ENCODE data around the gene BCL6. TPM values are rescaled to one million over a fixed set of nuclear protein-coding genes. Genes with fewer than 3 reads are reported as not detected.
A peak's percentile ranks its signal among the peaks of the same experiment; 100 is the strongest.

The BCL6 gene
- total RNA-seq, 1 donor from 2014 or later, result 106 TPM

- no peak for TF ChIP-seq CTCF (IDR thresholded peaks at IDR 0.05)
- Histone ChIP-seq H3K27me3 (no peaks in the 10 kb centered on the region), H3K27ac (no peak overlapping the region), H3K4me3 (no peak overlapping the region), H3K36me3 (peaks cover 99% of the 10 kb centered on the region), H3K9me3 (no peaks in the 10 kb centered on the region), H3K4me1 (no peaks in the 10 kb centered on the region)
- ATAC-seq (peak; percentile 15), DNase-seq (no peak)
- intact Hi-C loops (cut with DNase I), result no loop called here
Measured at GRCh38 chr3:187725224-187725623, 20.0 kb downstream of the BCL6 start.

- intact Hi-C loops (cut with DNase I), result no loop called here
- Histone ChIP-seq H3K27ac (no peak overlapping the region), H3K4me3 (no peak overlapping the region), H3K36me3 (peaks cover 69% of the 10 kb centered on the region), H3K27me3 (no peaks in the 10 kb centered on the region), H3K9me3 (no peaks in the 10 kb centered on the region), H3K4me1 (no peaks in the 10 kb centered on the region)
- DNase-seq (no peak), ATAC-seq (no peak)
- no peak for TF ChIP-seq CTCF (IDR thresholded peaks at IDR 0.05)
Measured at GRCh38 chr3:187722206-187722612, 23.1 kb downstream of the BCL6 start.

GRCh38 chr3:187721055-187721454 lies 24.2 kb downstream of the BCL6 start:
- peaks cover 57% of the 10 kb centered on the region for H3K36me3 ChIP-seq
- intact Hi-C loops (cut with DNase I), result no loop called here

GRCh38 chr3:187720337-187720670 lies 25.0 kb downstream of the BCL6 start:
- intact Hi-C loops (cut with DNase I), result no loop called here
- H3K27me3 ChIP-seq, result no peaks in the 10 kb centered on the region
- peaks cover 50% of the 10 kb centered on the region for H3K36me3 ChIP-seq
- H3K4me1 ChIP-seq, result no peaks in the 10 kb centered on the region
- H3K27ac ChIP-seq, result no peak overlapping the region
- no peak for TF ChIP-seq CTCF (IDR thresholded peaks at IDR 0.05)
- H3K4me3 ChIP-seq, result no peak overlapping the region
- ATAC-seq (no peak), DNase-seq (no peak)
- no peaks in the 10 kb centered on the region for H3K9me3 ChIP-seq

More at GRCh38 chr3:187721055-187721454, 24.2 kb downstream of the BCL6 start:
- DNase-seq (no peak), ATAC-seq (no peak)
- no peak for TF ChIP-seq CTCF (IDR thresholded peaks at IDR 0.05)
- Histone ChIP-seq H3K27me3 (no peaks in the 10 kb centered on the region), H3K9me3 (no peaks in the 10 kb centered on the region), H3K4me3 (no peak overlapping the region), H3K27ac (no peak overlapping the region), H3K4me1 (no peaks in the 10 kb centered on the region)

- Histone ChIP-seq H3K4me1 (no peaks in the 10 kb centered on the region), H3K27me3 (no peaks in the 10 kb centered on the region), H3K27ac (no peak overlapping the region), H3K36me3 (peaks cover 45% of the 10 kb centered on the region), H3K9me3 (no peaks in the 10 kb centered on the region), H3K4me3 (no peak overlapping the region)
- DNase-seq, result no peak
- TF ChIP-seq CTCF (IDR thresholded peaks at IDR 0.05), result no peak
- ATAC-seq, result peak; percentile 10
- intact Hi-C loops (cut with DNase I), result no loop called here
Measured at GRCh38 chr3:187719628-187720336, 25.5 kb downstream of the BCL6 start.

- Histone ChIP-seq H3K4me1 (no peaks in the 10 kb centered on the region), H3K27me3 (no peaks in the 10 kb centered on the region), H3K9me3 (no peaks in the 10 kb centered on the region), H3K36me3 (peaks cover 35% of the 10 kb centered on the region), H3K27ac (no peak overlapping the region), H3K4me3 (no peak overlapping the region)
- DNase-seq, result no peak
- intact Hi-C loops (cut with DNase I), result no loop called here
- no peak for TF ChIP-seq CTCF (IDR thresholded peaks at IDR 0.05)
- peak; percentile 33 for ATAC-seq
Measured at GRCh38 chr3:187718802-187719201, 26.5 kb downstream of the BCL6 start.

All from upper lobe of right lung (tissue), 1 donor.